Measurements from ENCODE around the gene ST6GAL1. TPM values are rescaled to one million over a fixed set of nuclear protein-coding genes. Genes with fewer than 3 reads are reported as not detected.
"Not testable (repeated sequence)": the region's sequence is repeated elsewhere in the genome, so short reads cannot be mapped to it uniquely, and the experiment has no call there.

The ST6GAL1 gene, protein sequence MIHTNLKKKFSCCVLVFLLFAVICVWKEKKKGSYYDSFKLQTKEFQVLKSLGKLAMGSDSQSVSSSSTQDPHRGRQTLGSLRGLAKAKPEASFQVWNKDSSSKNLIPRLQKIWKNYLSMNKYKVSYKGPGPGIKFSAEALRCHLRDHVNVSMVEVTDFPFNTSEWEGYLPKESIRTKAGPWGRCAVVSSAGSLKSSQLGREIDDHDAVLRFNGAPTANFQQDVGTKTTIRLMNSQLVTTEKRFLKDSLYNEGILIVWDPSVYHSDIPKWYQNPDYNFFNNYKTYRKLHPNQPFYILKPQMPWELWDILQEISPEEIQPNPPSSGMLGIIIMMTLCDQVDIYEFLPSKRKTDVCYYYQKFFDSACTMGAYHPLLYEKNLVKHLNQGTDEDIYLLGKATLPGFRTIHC
- total RNA-seq = 410 TPM

DNA sequence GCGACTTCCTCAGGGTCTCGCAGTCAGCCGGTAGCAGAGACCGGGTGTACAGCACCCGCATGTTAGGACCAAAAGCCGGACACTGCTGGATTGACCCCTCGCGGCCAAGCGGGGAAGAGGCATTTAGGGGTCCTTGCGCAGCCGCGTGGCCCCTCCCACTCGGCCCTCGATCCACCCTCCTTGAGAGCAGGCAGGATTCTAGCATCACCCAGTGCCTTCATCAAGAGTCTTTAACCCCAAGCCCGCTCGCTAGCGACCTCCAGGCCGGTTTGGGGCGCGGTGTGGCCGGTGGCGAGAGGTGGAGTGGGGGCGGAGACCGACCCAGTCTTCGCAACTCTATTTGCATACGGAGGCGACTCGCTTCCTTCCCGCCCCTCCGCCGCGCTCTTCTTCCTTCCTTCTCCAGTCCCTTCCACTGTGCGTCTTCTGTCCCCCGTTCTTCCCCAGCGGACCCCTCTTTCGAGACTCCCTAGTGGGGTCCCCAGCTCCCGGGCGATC lies at the start of gene ST6GAL1:
Gene ST6GAL1, plus strand, starts transcription at position 384 of the 498 bp plus-strand sequence. CDS start 112,178 bp downstream, outside the sequence.
- DNase-seq (ENCODE audit: low spot score) = peak; percentile 67
- peak; percentile 50 for ATAC-seq

DNA sequence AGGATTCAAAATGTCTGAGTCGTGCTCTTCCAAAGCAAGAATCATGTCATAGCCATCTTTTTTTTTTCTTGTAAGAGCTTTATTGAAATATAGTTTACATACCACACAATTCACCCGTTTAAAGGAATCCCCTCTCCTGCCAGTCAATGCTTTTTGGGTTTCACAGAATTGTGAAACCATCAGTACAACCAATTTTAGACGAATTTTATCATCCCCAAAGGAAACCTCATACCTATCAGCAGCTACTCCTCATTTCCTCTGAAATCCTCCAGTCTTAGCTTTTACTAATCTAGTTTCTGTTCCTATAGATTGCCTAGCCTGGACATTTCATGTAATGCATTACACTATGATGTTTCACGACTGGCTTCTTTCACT lies 48.2 kb upstream of the ST6GAL1 start:
- ATAC-seq (no peak), DNase-seq (ENCODE audit: low spot score) (no peak)

DNA sequence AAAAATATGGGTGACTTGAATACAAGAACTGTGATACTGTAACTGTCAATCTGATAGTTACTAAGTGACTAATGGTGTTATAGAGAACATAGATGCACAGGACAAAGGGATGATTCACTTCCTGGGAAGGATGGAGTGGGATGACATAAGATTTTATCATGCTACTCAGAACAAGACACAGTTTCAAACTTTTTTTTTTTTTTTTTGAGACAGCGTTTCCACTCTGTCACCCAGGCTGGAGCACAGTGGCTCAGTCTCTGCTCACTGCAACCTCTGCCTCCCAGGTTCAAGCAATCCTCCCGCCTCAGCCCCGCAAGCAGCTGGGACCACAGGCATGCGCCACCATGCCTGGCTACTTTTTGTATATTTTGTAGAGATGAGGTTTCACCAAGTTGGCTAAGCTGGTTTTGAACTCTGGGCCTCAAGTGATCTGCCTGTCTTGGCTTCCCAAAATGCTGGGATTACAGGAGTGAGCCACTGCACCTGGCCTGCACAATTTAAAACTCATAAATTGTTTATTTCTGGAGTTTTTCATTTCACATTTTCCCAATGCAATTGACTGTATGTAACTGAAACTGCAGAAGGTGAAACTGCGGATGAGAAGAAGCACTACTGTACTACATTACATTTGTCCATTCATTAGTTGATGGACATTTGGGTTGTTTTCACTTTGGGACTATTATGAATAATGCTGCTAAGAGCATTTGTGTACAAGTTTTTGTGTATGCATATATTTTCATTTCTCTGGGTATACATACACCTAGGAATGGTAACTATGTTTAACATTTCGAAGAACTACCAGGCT lies 47.2 kb upstream of the ST6GAL1 start:
- ATAC-seq = no peak

DNA sequence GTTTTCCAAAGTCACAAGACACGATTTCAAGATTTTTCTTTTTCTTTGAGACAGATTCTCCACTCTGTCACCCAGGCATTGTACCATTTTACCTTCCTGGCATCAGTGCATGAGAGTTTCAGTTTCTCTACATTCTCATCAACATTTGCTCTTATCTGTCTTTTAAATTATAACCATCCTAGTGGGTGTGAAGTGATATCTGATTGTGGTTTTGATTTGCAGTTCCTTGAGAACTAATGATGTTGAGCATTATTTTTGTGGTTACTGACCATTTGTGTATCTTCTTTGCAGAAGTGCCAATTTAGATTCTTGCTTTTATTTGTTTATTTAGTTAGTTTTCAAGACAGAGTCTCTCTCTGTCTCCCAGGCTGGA lies 46.7 kb upstream of the ST6GAL1 start:
- ATAC-seq (no peak), DNase-seq (ENCODE audit: low spot score) (no peak)

More for the DNA sequence above, 47.2 kb upstream of the ST6GAL1 start:
- DNase-seq (ENCODE audit: low spot score) = no peak

DNA sequence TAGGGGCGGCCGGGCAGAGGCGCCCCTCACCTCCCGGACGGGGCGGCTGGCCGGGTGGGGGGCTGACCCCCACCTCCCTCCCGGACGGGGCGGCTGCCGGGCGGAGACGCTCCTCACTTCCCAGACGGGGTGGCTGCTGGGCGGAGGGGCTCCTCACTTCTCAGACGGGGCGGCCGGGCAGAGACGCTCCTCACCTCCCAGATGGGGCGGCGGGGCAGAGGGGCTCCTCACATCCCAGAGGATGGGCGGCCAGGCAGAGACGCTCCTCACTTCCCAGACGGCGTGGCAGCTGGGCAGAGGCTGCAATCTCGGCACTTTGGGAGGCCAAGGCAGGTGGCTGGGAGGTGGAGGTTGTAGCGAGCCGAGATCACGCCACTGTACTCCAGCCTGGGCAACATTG lies 45.5 kb upstream of the ST6GAL1 start:
- ATAC-seq; DNase-seq (ENCODE audit: low spot score): not testable (repeated sequence)

DNA sequence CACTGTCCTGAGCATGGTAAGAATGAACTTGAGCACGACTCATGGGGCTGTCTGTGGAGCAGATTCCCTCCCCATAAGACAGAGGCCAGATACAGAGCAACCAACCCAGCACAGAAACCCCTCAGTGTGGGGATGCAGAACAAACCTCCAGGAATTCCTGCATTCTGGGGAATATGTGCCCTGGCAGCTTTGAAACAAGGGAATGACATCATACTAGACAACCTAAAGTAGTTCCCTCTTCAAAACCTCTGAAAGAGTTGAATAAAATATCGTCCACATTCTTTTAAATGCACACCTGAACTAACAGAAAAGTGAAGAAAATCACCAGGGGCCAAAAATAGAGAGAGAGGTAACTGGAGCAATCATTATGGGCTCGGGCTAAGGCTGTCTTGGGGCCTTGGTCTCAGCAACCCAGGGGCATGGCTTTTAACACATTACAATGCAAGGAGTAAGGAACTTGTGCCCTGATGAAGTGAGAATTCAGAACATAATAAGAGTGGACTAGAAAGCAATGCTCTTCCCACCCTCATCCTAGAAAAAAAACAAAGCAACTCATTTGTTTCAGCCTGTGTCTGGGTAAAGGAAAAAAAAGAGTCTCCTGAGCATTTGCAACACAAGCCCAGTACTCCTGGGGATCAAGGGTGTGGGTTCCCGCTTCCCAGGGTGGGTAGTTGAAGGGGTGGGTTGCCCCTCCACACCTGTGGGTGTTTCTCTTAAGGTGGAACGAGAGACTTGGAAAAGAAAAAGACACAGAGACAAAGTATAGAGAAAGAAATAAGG lies 43.9 kb upstream of the ST6GAL1 start:
- no peak for ATAC-seq

DNA sequence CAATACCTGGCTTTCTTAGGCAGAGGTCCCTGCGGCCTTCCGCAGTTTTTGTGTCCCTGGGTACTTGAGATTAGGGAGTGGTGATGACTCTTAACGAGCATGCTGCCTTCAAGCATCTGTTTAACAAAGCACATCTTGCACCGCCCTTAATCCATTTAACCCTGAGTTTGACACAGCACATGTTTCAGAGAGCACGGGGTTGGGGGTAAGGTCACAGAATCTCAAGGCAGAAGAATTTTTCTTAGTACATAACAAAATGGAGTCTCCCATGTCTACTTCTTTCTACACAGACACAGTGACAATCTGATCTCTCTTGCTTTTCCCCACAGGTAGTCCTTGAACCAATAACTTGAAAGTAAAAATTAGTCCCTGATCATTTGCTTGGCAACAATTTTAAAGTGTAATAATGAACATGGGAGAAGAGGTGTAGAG lies 42.8 kb upstream of the ST6GAL1 start:
- not testable (repeated sequence) for DNase-seq (ENCODE audit: low spot score); ATAC-seq

More for the DNA sequence above, 43.9 kb upstream of the ST6GAL1 start:
- no peak for DNase-seq (ENCODE audit: low spot score)

DNA sequence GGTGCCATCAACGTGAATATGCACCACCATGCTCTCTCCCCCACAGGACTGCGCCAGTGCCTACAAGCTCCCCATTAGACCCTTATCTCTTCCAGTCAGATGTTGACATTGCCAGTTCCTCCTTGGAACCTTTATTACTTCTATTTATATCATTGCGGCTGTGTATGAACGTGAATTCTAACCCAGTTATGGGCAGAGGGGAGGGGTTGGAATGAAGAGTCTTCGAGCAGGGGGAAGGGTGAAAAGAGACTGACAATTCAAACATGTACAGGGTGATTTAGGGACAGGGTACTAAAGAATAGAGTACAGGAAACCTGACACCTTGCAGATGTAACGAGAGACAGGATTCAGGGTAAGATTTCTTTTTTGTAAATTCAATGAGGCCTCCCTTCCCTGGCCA lies 41.8 kb upstream of the ST6GAL1 start:
- ATAC-seq (no peak), DNase-seq (ENCODE audit: low spot score) (no peak)

DNA sequence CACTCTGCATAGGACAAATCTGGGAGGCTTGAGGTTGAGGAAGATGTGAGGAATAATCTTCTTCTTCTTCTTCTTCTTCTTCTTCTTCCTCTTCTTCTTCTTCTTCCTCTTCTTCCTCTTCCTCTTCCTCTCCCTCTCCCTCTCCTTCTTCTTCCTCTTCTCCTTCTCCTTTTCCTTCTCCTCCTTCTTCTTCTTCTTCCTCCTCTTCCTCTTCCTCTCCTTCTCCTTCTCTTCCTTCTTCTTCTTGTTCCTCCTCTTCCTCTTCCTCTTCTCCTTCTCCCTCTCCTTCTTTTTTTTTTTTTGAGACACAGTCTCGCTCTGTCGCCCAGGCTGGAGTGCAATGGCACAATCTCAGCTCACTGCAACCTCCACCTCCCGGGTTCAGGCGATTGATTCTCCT lies 40.6 kb upstream of the ST6GAL1 start:
- not testable (repeated sequence) for ATAC-seq; DNase-seq (ENCODE audit: low spot score)

DNA sequence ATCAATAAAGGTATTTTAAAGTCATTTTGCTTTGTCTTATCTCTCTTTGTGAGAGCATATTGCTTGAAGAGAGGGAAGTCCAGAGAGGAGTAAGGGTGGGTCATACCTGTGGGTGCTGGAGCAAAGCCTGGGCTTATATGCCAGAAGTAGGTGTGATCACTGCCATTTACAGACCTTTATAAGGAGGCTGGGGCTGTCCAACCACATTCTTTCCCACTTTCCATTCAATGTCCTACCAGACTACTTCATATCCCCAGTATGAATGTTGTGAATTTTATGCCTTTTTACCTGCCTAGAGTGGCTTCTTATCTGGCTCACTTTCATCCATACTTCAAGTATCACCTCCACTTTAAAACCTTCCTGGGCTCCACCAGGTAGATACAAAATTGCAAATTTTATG lies 39.4 kb upstream of the ST6GAL1 start:
- DNase-seq (ENCODE audit: low spot score) (no peak), ATAC-seq (no peak)

DNA sequence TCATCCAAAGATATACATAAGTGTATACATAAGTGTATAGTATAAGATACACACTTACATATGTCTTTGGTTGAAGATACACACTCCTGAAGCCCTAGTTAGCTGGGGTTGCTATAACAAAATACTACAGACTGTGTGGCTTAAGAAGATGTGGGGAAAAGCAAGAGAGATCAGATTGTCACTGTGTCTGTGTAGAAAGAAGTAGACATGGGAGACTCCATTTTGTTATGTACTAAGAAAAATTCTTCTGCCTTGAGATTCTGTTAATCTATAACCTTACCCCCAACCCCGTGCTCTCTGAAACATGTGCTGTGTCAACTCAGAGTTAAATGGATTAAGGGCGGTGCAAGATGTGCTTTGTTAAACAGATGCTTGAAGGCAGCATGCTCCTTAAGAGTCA lies 37.3 kb upstream of the ST6GAL1 start:
- not testable (repeated sequence) for DNase-seq (ENCODE audit: low spot score); ATAC-seq

DNA sequence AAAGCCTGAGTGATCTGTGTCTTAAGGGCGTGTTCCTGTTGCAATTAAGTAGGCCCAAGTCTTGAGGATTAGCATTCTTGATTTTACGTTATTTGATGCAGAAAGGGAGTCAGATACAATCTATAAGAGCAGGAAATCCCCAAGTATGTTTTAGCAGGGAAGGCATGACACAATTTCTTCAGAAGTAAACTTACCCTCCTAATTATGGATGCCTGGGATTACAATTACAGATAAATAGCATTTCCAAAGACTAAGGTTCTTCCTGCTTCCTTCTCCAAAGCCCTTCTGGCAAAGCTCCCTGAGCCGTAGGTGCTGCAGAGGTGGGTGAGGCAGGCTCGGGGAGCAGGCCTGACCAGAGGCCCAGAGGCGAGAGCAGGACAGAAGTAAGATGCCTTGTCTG lies 34.9 kb upstream of the ST6GAL1 start:
- DNase-seq (ENCODE audit: low spot score) = no peak
- no peak for ATAC-seq

DNA sequence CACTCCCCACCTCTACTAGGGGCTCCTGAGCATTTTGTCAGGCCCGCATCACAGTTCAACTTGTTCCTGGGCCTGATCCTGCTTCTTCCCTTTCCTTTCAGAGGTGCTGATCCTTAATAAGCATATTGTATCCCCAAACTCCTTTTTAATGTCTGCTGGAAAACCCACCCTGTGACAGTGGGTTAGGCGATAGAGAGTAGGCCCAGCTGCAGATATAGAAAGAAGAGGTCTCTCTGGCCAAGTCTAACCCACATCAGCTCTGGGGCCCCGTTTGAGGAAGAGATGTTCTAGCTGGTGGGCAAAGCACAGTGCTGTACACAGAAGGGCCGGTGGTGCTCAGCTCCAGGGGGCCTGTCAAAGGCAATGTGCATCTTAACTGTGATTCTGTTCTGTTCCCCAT lies 34.3 kb upstream of the ST6GAL1 start:
- no peak for DNase-seq (ENCODE audit: low spot score)
- no peak for ATAC-seq

DNA sequence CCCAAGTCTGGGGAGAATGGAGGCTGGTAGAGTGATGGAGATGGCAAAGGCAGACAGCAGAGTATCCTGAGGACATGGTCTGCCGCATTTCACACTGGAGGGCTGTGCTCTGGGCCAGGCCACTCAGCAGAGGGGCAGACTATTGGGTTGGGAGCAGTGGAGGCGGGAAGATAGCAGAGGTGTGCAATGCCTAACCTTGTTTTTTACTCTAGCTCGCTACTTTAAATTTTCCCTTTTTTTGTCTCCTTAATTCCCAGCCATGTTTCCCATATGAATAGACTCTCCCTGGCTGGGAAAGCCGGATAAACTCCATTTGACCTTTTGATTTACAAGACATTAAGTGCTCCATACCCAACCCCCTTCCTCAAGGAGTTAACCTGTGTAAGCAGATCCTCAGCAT lies 33.5 kb upstream of the ST6GAL1 start:
- no peak for ATAC-seq

DNA sequence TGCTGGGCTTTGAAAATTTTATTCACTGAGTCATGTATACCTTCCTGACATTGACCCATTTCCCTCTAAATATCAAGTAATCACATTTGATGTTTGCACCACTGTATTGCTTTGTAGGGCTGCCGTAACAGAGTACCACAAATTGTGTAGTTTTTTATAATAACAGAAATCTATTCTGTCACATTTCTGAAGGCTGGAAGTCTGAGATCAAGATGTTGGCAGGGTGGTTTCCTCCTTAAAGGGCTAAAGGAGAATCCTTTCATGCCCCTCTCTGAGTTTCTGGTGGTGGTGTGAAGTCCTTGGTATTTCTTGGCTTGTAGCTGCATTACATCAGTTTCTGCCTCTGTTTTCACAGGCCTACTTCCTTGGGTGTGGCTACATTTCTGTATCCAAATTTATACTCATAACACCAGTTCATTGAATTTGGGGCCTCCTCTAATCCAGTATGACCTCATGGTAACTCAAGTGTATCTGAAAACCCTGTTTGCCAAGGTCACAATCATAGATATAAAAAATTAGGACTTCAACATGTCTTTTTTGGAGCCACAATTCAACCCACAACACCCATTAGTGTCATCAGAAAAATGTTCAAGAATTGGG lies 29.1 kb upstream of the ST6GAL1 start:
- DNase-seq (ENCODE audit: low spot score) = no peak
- ATAC-seq = no peak

More for the DNA sequence above, 33.5 kb upstream of the ST6GAL1 start:
- no peak for DNase-seq (ENCODE audit: low spot score)

DNA sequence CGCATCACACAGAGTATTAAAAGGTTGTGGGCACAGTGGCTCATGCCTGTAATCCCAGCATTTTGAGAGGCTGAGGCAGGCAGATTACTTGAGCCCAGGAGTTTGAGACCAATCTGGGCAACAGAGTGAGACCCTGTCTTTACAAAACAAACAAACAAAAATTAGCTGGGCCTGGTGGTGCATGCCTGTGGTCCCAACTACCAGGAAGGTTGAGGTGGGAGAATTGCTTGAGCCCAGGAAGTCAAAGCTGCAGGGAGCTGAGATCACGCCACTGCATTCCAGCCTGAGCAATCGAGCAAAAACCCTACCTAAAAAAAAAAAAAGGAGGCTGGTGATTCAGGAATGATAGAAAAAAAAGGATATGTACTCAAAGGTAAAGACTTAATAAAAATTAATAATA lies 28.2 kb upstream of the ST6GAL1 start:
- DNase-seq (ENCODE audit: low spot score) = no peak
- no peak for ATAC-seq

DNA sequence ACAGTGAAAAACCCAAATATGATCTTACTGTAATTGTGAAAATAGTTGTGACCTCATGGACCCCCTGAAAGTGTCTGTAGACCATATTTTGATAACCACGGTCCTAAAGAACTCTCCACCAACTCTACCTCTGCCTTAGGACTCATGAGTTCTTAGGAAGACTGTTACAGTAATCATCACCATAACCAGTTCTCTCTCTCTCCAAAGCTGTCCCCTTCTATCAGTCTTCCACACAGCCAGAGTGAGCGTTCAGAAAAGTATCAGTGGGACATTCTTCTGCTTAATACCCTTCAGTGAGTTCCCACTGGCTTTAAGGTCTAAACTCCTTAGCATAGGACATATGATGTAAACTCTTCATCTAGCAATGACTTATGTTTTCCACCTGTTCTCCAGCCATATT lies 27.6 kb upstream of the ST6GAL1 start:
- ATAC-seq (no peak), DNase-seq (ENCODE audit: low spot score) (no peak)

DNA sequence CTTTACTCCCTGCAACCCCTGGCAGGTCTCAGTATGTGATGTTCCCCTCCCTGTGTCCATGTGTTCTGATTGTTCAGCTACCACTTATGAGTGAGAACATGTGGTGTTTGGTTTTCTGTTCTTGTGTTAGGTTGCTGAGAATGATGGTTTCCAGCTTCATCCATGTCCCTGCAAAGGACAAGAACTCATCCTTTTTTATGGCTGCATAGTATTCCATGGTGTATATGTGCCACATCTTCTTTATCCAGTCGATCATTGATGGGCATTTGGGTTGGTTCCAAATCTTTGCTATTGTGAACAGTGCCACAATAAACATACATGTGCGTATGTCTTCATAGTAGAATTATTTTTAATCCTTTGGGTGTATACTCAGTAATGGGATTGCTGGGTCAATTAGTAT lies 26.6 kb upstream of the ST6GAL1 start:
- DNase-seq (ENCODE audit: low spot score); ATAC-seq: not testable (repeated sequence)

DNA sequence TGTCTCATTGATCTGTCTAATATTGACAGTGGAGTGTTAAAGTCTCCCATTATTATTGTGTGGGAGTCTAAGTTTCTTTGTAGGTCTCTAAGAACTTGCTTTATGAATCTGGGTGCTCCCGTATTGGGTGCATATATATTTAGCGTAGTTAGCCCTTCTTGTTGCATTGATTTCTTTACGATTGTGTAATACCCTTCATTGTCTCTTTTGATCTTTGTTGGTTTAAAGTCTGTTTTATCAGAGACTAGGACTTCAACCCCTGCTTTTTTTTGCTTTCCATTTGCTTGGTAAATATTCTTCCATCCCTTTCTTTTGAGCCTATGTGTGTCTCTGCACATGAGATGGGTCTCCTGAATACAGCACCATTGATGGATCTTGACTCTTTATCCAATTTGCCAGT lies 23.3 kb upstream of the ST6GAL1 start:
- DNase-seq (ENCODE audit: low spot score); ATAC-seq: not testable (repeated sequence)

DNA sequence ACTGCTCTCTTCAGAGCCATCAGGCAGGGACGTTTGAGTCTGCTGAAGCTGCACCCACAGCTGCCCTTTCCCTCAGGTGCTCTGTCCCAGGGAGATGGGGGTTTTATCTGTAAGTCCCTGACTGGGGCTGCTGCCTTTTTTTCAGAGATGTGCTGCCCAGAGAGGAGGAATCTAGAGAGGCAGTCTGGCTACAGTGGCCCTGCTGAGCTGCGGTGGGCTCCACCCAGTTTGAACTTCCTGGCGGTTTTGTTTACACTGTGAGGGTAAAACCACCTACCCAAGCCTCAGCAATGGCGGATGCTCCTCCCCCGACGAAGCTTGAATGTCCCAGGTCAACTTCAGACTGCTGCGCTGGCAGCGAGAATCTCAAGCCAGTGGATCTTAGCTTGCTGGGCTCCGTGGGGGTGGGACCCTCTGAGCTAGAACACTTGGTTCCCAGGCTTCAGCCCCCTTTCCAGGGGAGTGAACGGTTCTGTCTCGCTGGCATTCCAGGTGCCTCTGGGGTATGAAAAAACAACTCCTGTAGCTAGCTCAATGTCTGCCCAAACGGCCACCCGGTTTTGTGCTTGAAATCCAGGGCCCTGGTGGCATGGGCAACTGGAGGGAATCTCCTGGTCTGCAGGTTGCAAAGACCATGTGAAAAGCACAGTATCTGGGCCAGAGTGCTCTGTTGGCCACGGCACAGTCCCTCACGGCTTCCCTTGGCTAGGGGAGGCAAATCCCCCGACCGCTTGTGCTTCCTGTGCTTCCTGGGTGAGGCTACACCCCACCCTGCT lies 21.1 kb upstream of the ST6GAL1 start:
- DNase-seq (ENCODE audit: low spot score) = no peak
- no peak for ATAC-seq

Measured in left lobe of liver (tissue), 2 donors.